Stimulated activated CD8-positive, alpha-beta memory T cell treated with anti-CD3 and anti-CD28 coated beads, Interleukin-12 subunit alpha, Interleukin-12 subunit beta, amount 100 ng/mL, for 1 hour (primary cell): ENCODE measurements around the gene HECW1.
"Not testable (repeated sequence)": the region's sequence is repeated elsewhere in the genome, so short reads cannot be mapped to it uniquely, and the experiment has no call there.

ENCODE experiments used
- DNase-seq: peaks from one replicate; pipeline ENCODE4 v3.0.0-alpha.2; 2020; ENCODE audit warnings: low read depth

The HECW1 gene

GRCh38 chr7:43112941-43113621 is 634 bp downstream of the HECW1 start:
- no peak for DNase-seq

GRCh38 chr7:43113622-43114457 is 1.4 kb downstream of the HECW1 start:
- DNase-seq: no peak

- DNase-seq: no peak
Observed at GRCh38 chr7:43114458-43114780, 2.0 kb downstream of the HECW1 start.

- no peak for DNase-seq
Observed at GRCh38 chr7:43116451-43116850, 4.0 kb downstream of the HECW1 start.

GRCh38 chr7:43117095-43117494 is 4.6 kb downstream of the HECW1 start:
- no peak for DNase-seq

- no peak for DNase-seq
Observed at GRCh38 chr7:43117861-43118260, 5.4 kb downstream of the HECW1 start.

- DNase-seq: no peak
Observed at GRCh38 chr7:43118313-43118712, 5.9 kb downstream of the HECW1 start.

- DNase-seq: no peak
Observed at GRCh38 chr7:43119371-43120075, 7.1 kb downstream of the HECW1 start.

GRCh38 chr7:43121973-43122372 is 9.5 kb downstream of the HECW1 start:
- no peak for DNase-seq

- no peak for DNase-seq
Observed at GRCh38 chr7:43123457-43123856, 11.0 kb downstream of the HECW1 start.

- no peak for DNase-seq
Observed at GRCh38 chr7:43124388-43124787, 11.9 kb downstream of the HECW1 start.

GRCh38 chr7:43130347-43130746 is 17.9 kb downstream of the HECW1 start:
- no peak for DNase-seq

GRCh38 chr7:43135129-43135528 is 22.7 kb downstream of the HECW1 start:
- no peak for DNase-seq

GRCh38 chr7:43136064-43136463 is 23.6 kb downstream of the HECW1 start:
- DNase-seq: no peak

- DNase-seq: not testable (repeated sequence)
Observed at GRCh38 chr7:43137121-43137744, 24.8 kb downstream of the HECW1 start.

- no peak for DNase-seq
Observed at GRCh38 chr7:43137811-43138210, 25.4 kb downstream of the HECW1 start.

GRCh38 chr7:43138710-43139109 is 26.3 kb downstream of the HECW1 start:
- DNase-seq: no peak

- no peak for DNase-seq
Observed at GRCh38 chr7:43139137-43139536, 26.7 kb downstream of the HECW1 start.

GRCh38 chr7:43140186-43140585 is 27.7 kb downstream of the HECW1 start:
- DNase-seq: no peak

GRCh38 chr7:43141091-43141490 is 28.6 kb downstream of the HECW1 start:
- no peak for DNase-seq

- DNase-seq: no peak
Observed at GRCh38 chr7:43142703-43143102, 30.3 kb downstream of the HECW1 start.

- DNase-seq: no peak
Observed at GRCh38 chr7:43143918-43144589, 31.6 kb downstream of the HECW1 start.
